A549 (cell line): ENCODE measurements around the gene SLC8A1. TPM values are rescaled to one million over a fixed set of nuclear protein-coding genes. Genes with fewer than 3 reads are reported as not detected.

ENCODE experiments used
- ATAC-seq, 2 experiments: fragments of 200-7000 bp in 1 of 2; fragments of >200 bp in 1 of 2; cut with Nextera tagmentation in 1 of 2; cut with Tn5 transposase in 1 of 2; 3 replicates each; pipeline versions ENCODE4 v1.8.0 to v1.9.1; 2018 to 2020; ENCODE audit warnings: mild to moderate bottlenecking in 1 of 2, moderate library complexity in 1 of 2
- CTCF ChIA-PET: fragments of 300-600 bp; sonication (Branson Sonifier 250); formaldehyde crosslinking; extraction: SDS; loops from one replicate; lab custom pipeline; 2021; ENCODE audit warnings: antibody characterized with exemption, inconsistent platforms; lab: Yijun Ruan, JAX
- POLR2A ChIA-PET: fragments of 350-600 bp; formaldehyde crosslinking; extraction: SDS; loops from one replicate; lab custom pipeline; 2021; ENCODE audit warnings: antibody characterized with exemption, inconsistent platforms; lab: Yijun Ruan, JAX
- DNase-seq, 2 experiments: peaks; one replicate each; pipeline versions ENCODE4 v3.0.0 to v3.0.0-alpha.2; 2011 to 2016; ENCODE audit warnings: low read depth in 1 of 2, low spot score in 1 of 2
- FAIRE-seq: peaks from 2 replicates; lab custom pipeline; 2011; peaks lifted over from hg19 to GRCh38; lab: Jason Lieb, UNC
- H3K27ac ChIP-seq, 2 experiments: fragments of >200 bp; sonication (Bioruptor Twin); formaldehyde crosslinking; 3 replicates each; pipeline ENCODE4 v1.5.1; 2016 to 2017
- H3K4me1 ChIP-seq: fragments of >200 bp; sonication (Bioruptor Twin); formaldehyde crosslinking; 3 replicates; pipeline ENCODE4 v1.6.1; 2016
- H3K4me2 ChIP-seq: fragments of >200 bp; sonication (Bioruptor Twin); formaldehyde crosslinking; 3 replicates; pipeline ENCODE4 v1.6.1; 2016
- H3K4me3 ChIP-seq: fragments of >200 bp; sonication (Bioruptor Twin); formaldehyde crosslinking; 3 replicates; pipeline ENCODE4 v1.5.1; 2016
- H3K9me3 ChIP-seq: fragments of >200 bp; sonication (Bioruptor Twin); formaldehyde crosslinking; 3 replicates; pipeline ENCODE4 v1.6.1; 2016
- BCL3 ChIP-seq: fragments of >200 bp; sonication (Bioruptor Twin); formaldehyde crosslinking; IDR thresholded peaks from 3 replicates; pipeline ENCODE4 v1.6.1; 2016
- CBX8 ChIP-seq: fragments of 200-600 bp; sonication (generic); IDR thresholded peaks from 2 replicates; pipeline ENCODE4 v1.6.1; 2016
- CHD2 ChIP-seq: fragments of 150-350 bp; IDR thresholded peaks from 2 replicates; pipeline ENCODE4 v1.6.1; 2014; ENCODE audit warnings: low read length; ENCODE audit not compliant: partially characterized antibody
- CHD4 ChIP-seq: fragments of 200-600 bp; sonication (generic); IDR thresholded peaks from 2 replicates; pipeline ENCODE4 v1.6.1; 2016; ENCODE audit warnings: antibody characterized with exemption, mild to moderate bottlenecking, borderline replicate concordance
- E2F6 ChIP-seq: IDR thresholded peaks from 2 replicates; pipeline ENCODE4 v1.6.1; 2012; ENCODE audit warnings: low read depth, borderline replicate concordance
- EHMT2 ChIP-seq: fragments of 200-600 bp; sonication (generic); IDR thresholded peaks from 2 replicates; pipeline ENCODE4 v1.6.1; 2016; ENCODE audit warnings: antibody characterized with exemption, low read depth, mild to moderate bottlenecking, moderate library complexity
- ESRRA ChIP-seq: fragments of 150-350 bp; IDR thresholded peaks from 2 replicates; pipeline ENCODE4 v1.6.1; 2014; ENCODE audit warnings: mild to moderate bottlenecking, low read length, borderline replicate concordance
- FOSL2 ChIP-seq, 2 experiments: fragments of 450-650 bp in 1 of 2; fragments of >200 bp in 1 of 2; sonication (Bioruptor Twin) in 1 of 2; formaldehyde crosslinking; IDR thresholded peaks; 2 replicates each; pipeline versions ENCODE4 v1.5.0 to v1.6.1; 2016 to 2020; ENCODE audit warnings: mild to moderate bottlenecking in 1 of 2, moderate library complexity in 1 of 2
- GATA3 ChIP-seq: IDR thresholded peaks from 2 replicates; pipeline ENCODE4 v1.6.1; 2012; ENCODE audit warnings: borderline replicate concordance
- HDAC2 ChIP-seq: fragments of 200-600 bp; sonication (generic); IDR thresholded peaks from 2 replicates; pipeline ENCODE4 v1.6.1; 2016
- HOXA7 ChIP-seq: fragments of 250-450 bp; sonication (Bioruptor Pico); IDR thresholded peaks from 2 replicates; pipeline ENCODE4 v1.5.0; 2020; ENCODE audit warnings: mild to moderate bottlenecking, moderate library complexity
- HOXB5 ChIP-seq: fragments of 250-450 bp; sonication (Bioruptor Pico); IDR thresholded peaks from 2 replicates; pipeline ENCODE4 v1.5.0; 2020; ENCODE audit warnings: mild to moderate bottlenecking, moderate library complexity
- KDM1A ChIP-seq: fragments of 200-600 bp; sonication (generic); IDR thresholded peaks from 2 replicates; pipeline ENCODE4 v1.6.1; 2016; ENCODE audit warnings: low read depth, mild to moderate bottlenecking
- KDM5A ChIP-seq: fragments of 200-600 bp; sonication (generic); IDR thresholded peaks from 2 replicates; pipeline ENCODE4 v1.6.1; 2016; ENCODE audit warnings: antibody characterized with exemption, mild to moderate bottlenecking
- MAZ ChIP-seq: fragments of 150-350 bp; IDR thresholded peaks from 2 replicates; pipeline ENCODE4 v1.6.1; 2014; ENCODE audit warnings: antibody characterized with exemption, low read depth, low read length, borderline replicate concordance
- MYC ChIP-seq: IDR thresholded peaks from 2 replicates; pipeline ENCODE4 v1.6.1; 2012; ENCODE audit warnings: mild to moderate bottlenecking, inconsistent platforms, low read length, improper control_type of control experiment, borderline replicate concordance
- NFE2L2 ChIP-seq: fragments of 150-350 bp; conservative IDR thresholded peaks from 2 replicates; pipeline ENCODE4 v1.6.1; 2014; ENCODE audit warnings: low read length
- NPAS2 ChIP-seq: fragments of 250-450 bp; sonication (Bioruptor Pico); IDR thresholded peaks from 2 replicates; pipeline ENCODE4 v1.8.0; 2022; ENCODE audit warnings: mild to moderate bottlenecking, moderate library complexity, borderline replicate concordance
- PHF8 ChIP-seq: fragments of 200-600 bp; sonication (generic); IDR thresholded peaks from 2 replicates; pipeline ENCODE4 v1.6.1; 2016; ENCODE audit warnings: low read depth, mild to moderate bottlenecking, antibody characterized with exemption, moderate library complexity, borderline replicate concordance
- POLR2A ChIP-seq: IDR thresholded peaks from 2 replicates; pipeline ENCODE4 v1.6.1; 2012; ENCODE audit warnings: mild to moderate bottlenecking, low read length
- RARB ChIP-seq: fragments of 250-450 bp; sonication (Bioruptor Pico); IDR thresholded peaks from 2 replicates; pipeline ENCODE4 v1.8.0; 2021; ENCODE audit warnings: mild to moderate bottlenecking, moderate library complexity
- RCOR1 ChIP-seq: fragments of 150-350 bp; IDR thresholded peaks from 2 replicates; pipeline ENCODE4 v1.6.1; 2014; ENCODE audit warnings: antibody characterized with exemption, low read length, low read depth
- RNF2 ChIP-seq: fragments of 200-600 bp; sonication (generic); IDR thresholded peaks from 2 replicates; pipeline ENCODE4 v1.6.1; 2016; ENCODE audit warnings: low read depth, mild to moderate bottlenecking, antibody characterized with exemption, moderate library complexity, borderline replicate concordance
- SMC3 ChIP-seq: fragments of >200 bp; sonication (Bioruptor Twin); formaldehyde crosslinking; IDR thresholded peaks from 3 replicates; pipeline ENCODE4 v1.6.1; 2018; ENCODE audit warnings: inconsistent platforms
- SREBF2 ChIP-seq: fragments of 450-650 bp; IDR thresholded peaks from 2 replicates; pipeline ENCODE4 v1.6.1; 2014; ENCODE audit warnings: mild to moderate bottlenecking, moderate library complexity
- TP53 ChIP-seq: fragments of 250-450 bp; sonication (Bioruptor Pico); IDR thresholded peaks from 2 replicates; pipeline ENCODE4 v1.5.0; 2021; ENCODE audit warnings: mild to moderate bottlenecking, moderate library complexity
- USF2 ChIP-seq: fragments of 450-650 bp; IDR thresholded peaks from 2 replicates; pipeline ENCODE4 v1.6.1; 2014; ENCODE audit warnings: antibody characterized with exemption
- ZFP36 ChIP-seq: fragments of 450-650 bp; IDR thresholded peaks from 2 replicates; pipeline ENCODE4 v1.6.1; 2014; ENCODE audit warnings: borderline replicate concordance; ENCODE audit not compliant: partially characterized antibody
- ZSCAN20 ChIP-seq: fragments of 250-450 bp; sonication (Bioruptor Pico); IDR thresholded peaks from 2 replicates; pipeline ENCODE4 v1.8.0; 2022; ENCODE audit warnings: mild to moderate bottlenecking, moderate library complexity
- WGBS: methylation state at CpG from one replicate; pipeline ENCODE4 v1.1.6; 2017; ENCODE audit errors: missing lambda C conversion rate; 5-methylcytosine and 5-hydroxymethylcytosine counted together
- polyA plus RNA-seq, 4 experiments: library from polyadenylated mRNA; depleted of rRNA in 3 of 4; stranded (reverse); fragments of >200 nt; fragmentation: RNase III in 1 of 4; extraction: RNeasy Plus Mini Kit Qiagen cat#74134 plus additional on column Dnase treatment in 1 of 4; gene quantifications; 2 replicates in 3 of 4; 3 replicates in 1 of 4; pipeline ENCODE4 v1.2.3, GENCODE V29; 2011 to 2017

Gene SLC8A1
- polyA plus RNA-seq, 2 of the 4 experiments (the other 2 are of a cell fraction): 0.28 to 0.92 TPM

GRCh38 chr2:40178171-40178778, 273.6 kb downstream of the SLC8A1 start:
- TF ChIP-seq MYC (no peak), E2F6 (no peak), EHMT2 (no peak), HDAC2 (no peak), SREBF2 (no peak), SMC3 (no peak), PHF8 (no peak), TP53 (no peak), NFE2L2 (no peak), CHD4 (no peak), ZSCAN20 (CRISPR knock-in tag) (no peak)
- CTCF ChIA-PET: interaction anchor here (0.6 kb wide), 1 partner anchor 46 kb away, joined by 3 read pairs; no protein-coding TSS in a partner anchor
- no peak for DNase-seq
- no peak for FAIRE-seq
- no peak overlapping the region for H3K27ac ChIP-seq
- POLR2A ChIA-PET: no interaction called here
- WGBS: 35% methylated on average over 6 of the region's 6 CpGs
- H3K4me3 ChIP-seq: no peak overlapping the region
- no peak overlapping the region for H3K4me2 ChIP-seq
- no peaks in the 10 kb centered on the region for H3K9me3 ChIP-seq
- no peaks in the 10 kb centered on the region for H3K4me1 ChIP-seq
- ATAC-seq: peak; percentile 48 to 54; a peak in 1 of 6 replicates

- Histone ChIP-seq H3K4me1 (no peaks in the 10 kb centered on the region), H3K27ac (no peak overlapping the region), H3K4me3 (no peak overlapping the region), H3K4me2 (no peak overlapping the region), H3K9me3 (no peaks in the 10 kb centered on the region)
- 6% methylated on average over 6 of the region's 6 CpGs for WGBS
- DNase-seq (no peak), FAIRE-seq (no peak), ATAC-seq (no peak)
- no peak for TF ChIP-seq GATA3
- TF ChIP-seq RNF2: no peak
- TF ChIP-seq NPAS2 (CRISPR knock-in tag): no peak
- TF ChIP-seq FOSL2 (IDR thresholded peaks at IDR 0.05): no peak
- TF ChIP-seq FOSL2 (CRISPR knock-in tag; IDR thresholded peaks at IDR 0.05): no peak
- no peak for TF ChIP-seq ZFP36
- TF ChIP-seq HOXA7: no peak
- TF ChIP-seq KDM1A: no peak
- ChIA-PET POLR2A (no interaction called here), CTCF (no interaction called here)
These were observed 274.5 kb downstream of the SLC8A1 start for GRCh38 chr2:40177366-40177765.

GRCh38 chr2:40173276-40173675, 278.6 kb downstream of the SLC8A1 start:
- TF ChIP-seq CHD2: no peak
- TF ChIP-seq CHD4: no peak
- TF ChIP-seq USF2: no peak
- TF ChIP-seq GATA3: no peak
- TF ChIP-seq RCOR1: no peak
- TF ChIP-seq HOXB5 (CRISPR knock-in tag): no peak
- TF ChIP-seq FOSL2 (IDR thresholded peaks at IDR 0.05): no peak
- TF ChIP-seq FOSL2 (CRISPR knock-in tag; IDR thresholded peaks at IDR 0.05): no peak
- no peak for TF ChIP-seq SMC3
- no peak for TF ChIP-seq KDM5A
- TF ChIP-seq RARB (CRISPR knock-in tag): no peak
- no peak for TF ChIP-seq RNF2
- TF ChIP-seq ESRRA: no peak
- TF ChIP-seq POLR2A: no peak
- no peak for TF ChIP-seq PHF8
- no peak for TF ChIP-seq MAZ
- no peak for TF ChIP-seq KDM1A
- TF ChIP-seq BCL3: no peak
- no peak for TF ChIP-seq CBX8
- no peak for DNase-seq
- ChIA-PET CTCF (no interaction called here), POLR2A (no interaction called here)
- FAIRE-seq: no peak
- Histone ChIP-seq H3K4me1 (no peaks in the 10 kb centered on the region), H3K9me3 (no peaks in the 10 kb centered on the region), H3K4me3 (no peak overlapping the region), H3K4me2 (no peak overlapping the region), H3K27ac (no peak overlapping the region)
- ATAC-seq: no peak
- WGBS: 20% methylated on average over 2 of the region's 2 CpGs
